GM12874 (cell line): ENCODE measurements around the gene ARHGEF19.

Experiments
- CTCF ChIP-seq: IDR thresholded peaks from 2 replicates; pipeline ENCODE4 v1.5.1; 2011; ENCODE audit warnings: low read depth, mild to moderate bottlenecking, control low read depth, low read length, moderate library complexity; ENCODE audit not compliant: insufficient read depth

The ARHGEF19 gene

GRCh38 chr1:16206547-16207317 is 5.7 kb downstream of the ARHGEF19 start:
- TF ChIP-seq CTCF, result no peak

- TF ChIP-seq CTCF, result no peak
These were observed 6.4 kb downstream of the ARHGEF19 start for GRCh38 chr1:16205891-16206546.

GRCh38 chr1:16205334-16205671 is 7.1 kb downstream of the ARHGEF19 start:
- TF ChIP-seq CTCF, result no peak

GRCh38 chr1:16204634-16205333 is 7.7 kb downstream of the ARHGEF19 start:
- TF ChIP-seq CTCF, result peak; percentile 64

GRCh38 chr1:16204216-16204615 is 8.2 kb downstream of the ARHGEF19 start:
- no peak for TF ChIP-seq CTCF

GRCh38 chr1:16203550-16203949 is 8.9 kb downstream of the ARHGEF19 start:
- no peak for TF ChIP-seq CTCF

GRCh38 chr1:16202281-16203210 is 9.9 kb downstream of the ARHGEF19 start:
- no peak for TF ChIP-seq CTCF
